GM12878 (cell line): Measurements from ENCODE around the gene ABCC1. TPM values are rescaled to one million over a fixed set of nuclear protein-coding genes. Genes with fewer than 3 reads are reported as not detected.

Source experiments
- ATAC-seq: fragments of 200-7000 bp; cut with Tn5 transposase; 3 replicates; pipeline ENCODE4 v1.9.1; 2020; ENCODE audit warnings: mild to moderate bottlenecking, moderate library complexity
- BruUV-seq: library from RNA; stranded (reverse); fragments of 400-500 nt; replicated peaks from 2 replicates; lab custom pipeline; 2021; lab: Mats Ljungman, UMichigan
- CTCF ChIA-PET: fragments of 300-600 bp; sonication (Branson Sonifier 250); formaldehyde crosslinking; extraction: SDS; loops from one replicate; lab custom pipeline; 2021; ENCODE audit warnings: inconsistent platforms; lab: Yijun Ruan, JAX
- POLR2A ChIA-PET: fragments of 350-600 bp; formaldehyde crosslinking; extraction: SDS; loops from one replicate; lab custom pipeline; 2021; ENCODE audit warnings: inconsistent platforms; lab: Charles Lee
- RAD21 ChIA-PET: fragments of 300-600 bp; sonication (Branson Sonifier 250); formaldehyde crosslinking; loops from one replicate; lab custom pipeline; 2023; ENCODE audit warnings: antibody characterized with exemption; ENCODE audit not compliant: unreplicated experiment; lab: Charles Lee
- SMC1A ChIA-PET: fragments of 300-600 bp; sonication (Branson Sonifier 250); formaldehyde crosslinking; loops from one replicate; lab custom pipeline; 2023; ENCODE audit not compliant: unreplicated experiment, uncharacterized antibody; lab: Charles Lee
- DNase-seq: peaks from one replicate; pipeline ENCODE4 v3.0.0-alpha.2; 2011; ENCODE audit warnings: low read depth, low spot score
- FAIRE-seq: peaks from 3 replicates; lab custom pipeline; 2011; peaks lifted over from hg19 to GRCh38; lab: Jason Lieb, UNC
- H2AFZ ChIP-seq: 2 replicates; pipeline ENCODE4 v1.6.0; 2011; ENCODE audit warnings: low read depth, low read length, control low read depth; ENCODE audit not compliant: control insufficient read depth
- H3K27ac ChIP-seq: 2 replicates; pipeline ENCODE4 v1.5.1; 2011; ENCODE audit warnings: control low read depth; ENCODE audit not compliant: control insufficient read depth, insufficient read depth
- H3K27me3 ChIP-seq, 2 experiments: replicated peaks in 1 of 2; 2 replicates each; pipeline versions ENCODE4 v1.6.0 to v1.6.1; 2011; ENCODE audit warnings: low read length in 1 of 2; ENCODE audit not compliant: control insufficient read depth in 2 of 2, insufficient read depth in 2 of 2
- H3K36me3 ChIP-seq, 2 experiments: 2 replicates each; pipeline ENCODE4 v1.5.1; 2011; ENCODE audit warnings: low read length in 1 of 2; ENCODE audit not compliant: control insufficient read depth in 2 of 2, insufficient read depth in 2 of 2
- H3K4me1 ChIP-seq: 2 replicates; pipeline ENCODE4 v1.6.1; 2011; ENCODE audit warnings: mild to moderate bottlenecking, low read length, moderate library complexity, mixed read lengths; ENCODE audit not compliant: control insufficient read depth, insufficient read depth
- H3K4me2 ChIP-seq: 2 replicates; pipeline ENCODE4 v1.6.0; 2011; ENCODE audit warnings: control low read depth; ENCODE audit not compliant: control insufficient read depth, insufficient read depth
- H3K4me3 ChIP-seq: fragments of 200-600 bp; sonication (generic); 2 replicates; pipeline ENCODE4 v1.5.1; 2016
- H3K79me2 ChIP-seq: 2 replicates; pipeline ENCODE4 v1.6.0; 2011; ENCODE audit warnings: low read length; ENCODE audit not compliant: control insufficient read depth, insufficient read depth
- H3K9ac ChIP-seq: 2 replicates; pipeline ENCODE4 v1.8.0; 2011; ENCODE audit warnings: low read length, control low read depth, mixed read lengths; ENCODE audit not compliant: control insufficient read depth, insufficient read depth
- H3K9me3 ChIP-seq: replicated peaks from 3 replicates; pipeline ENCODE4 v1.5.1; 2011; ENCODE audit warnings: mild to moderate bottlenecking, low read length; ENCODE audit not compliant: control insufficient read depth, insufficient read depth
- H4K20me1 ChIP-seq: 2 replicates; pipeline ENCODE4 v1.6.0; 2011; ENCODE audit not compliant: control insufficient read depth, insufficient read depth
- CHD2 ChIP-seq: IDR thresholded peaks from 2 replicates; pipeline ENCODE4 v1.6.1; 2011; ENCODE audit warnings: low read depth, low read length, improper control_type of control experiment, borderline replicate concordance
- EGR1 ChIP-seq, 2 experiments: IDR thresholded peaks; 1 replicate in 1 of 2; 2 replicates in 1 of 2; pipeline ENCODE4 v1.6.1; 2011 to 2012; ENCODE audit warnings: low read depth in 2 of 2, low read length in 2 of 2, borderline replicate concordance in 1 of 2, mild to moderate bottlenecking in 1 of 2, moderate library complexity in 1 of 2
- ELK1 ChIP-seq: IDR thresholded peaks from 2 replicates; pipeline ENCODE4 v1.6.1; 2012; ENCODE audit warnings: low read depth, low read length, improper control_type of control experiment
- EP300 ChIP-seq, 2 experiments: fragments of 150-350 bp in 1 of 2; IDR thresholded peaks; 2 replicates each; pipeline ENCODE4 v1.6.1; 2011 to 2012; ENCODE audit warnings: low read depth in 2 of 2, low read length in 2 of 2, borderline replicate concordance in 1 of 2, improper control_type of control experiment in 1 of 2, inconsistent platforms in 1 of 2; ENCODE audit not compliant: control insufficient read depth in 1 of 2
- ESRRA ChIP-seq: IDR thresholded peaks from 2 replicates; pipeline ENCODE4 v1.6.1; 2012; ENCODE audit warnings: mild to moderate bottlenecking, low read length, improper control_type of control experiment
- GABPA ChIP-seq: IDR thresholded peaks from 2 replicates; pipeline ENCODE4 v1.6.1; 2014; ENCODE audit warnings: antibody characterized with exemption, low read depth, mild to moderate bottlenecking, inconsistent platforms
- IRF3 ChIP-seq: fragments of 450-650 bp; IDR thresholded peaks from 2 replicates; pipeline ENCODE4 v1.6.1; 2014; ENCODE audit warnings: mild to moderate bottlenecking
- IRF4 ChIP-seq: IDR thresholded peaks from 2 replicates; pipeline ENCODE4 v1.6.1; 2011; ENCODE audit warnings: low read depth, low read length
- NRF1 ChIP-seq: conservative IDR thresholded peaks from 2 replicates; pipeline ENCODE4 v1.6.1; 2011; ENCODE audit warnings: mild to moderate bottlenecking, low read depth, low read length, improper control_type of control experiment
- PRDM15 ChIP-seq: fragments of 450-650 bp; formaldehyde crosslinking; IDR thresholded peaks from 2 replicates; pipeline ENCODE4 v1.4.0; 2020; ENCODE audit warnings: mild to moderate bottlenecking, moderate library complexity
- RELA ChIP-seq: fragments of 450-650 bp; IDR thresholded peaks from 2 replicates; pipeline ENCODE4 v1.8.0; 2014; ENCODE audit warnings: borderline replicate concordance; ENCODE audit not compliant: partially characterized antibody
- RFX5 ChIP-seq: IDR thresholded peaks from 2 replicates; pipeline ENCODE4 v1.6.1; 2011; ENCODE audit warnings: low read depth, low read length, improper control_type of control experiment
- RUNX3 ChIP-seq: IDR thresholded peaks from 2 replicates; pipeline ENCODE4 v1.6.1; 2012; ENCODE audit warnings: low read length, inconsistent platforms
- SPI1 ChIP-seq: IDR thresholded peaks from 2 replicates; pipeline ENCODE4 v1.6.1; 2011; ENCODE audit warnings: low read depth, mild to moderate bottlenecking, low read length, moderate library complexity, borderline replicate concordance; ENCODE audit not compliant: insufficient read depth
- STAT1 ChIP-seq: fragments of 450-650 bp; conservative IDR thresholded peaks from 2 replicates; pipeline ENCODE4 v1.6.1; 2014; ENCODE audit warnings: antibody characterized with exemption, mild to moderate bottlenecking
- TCF3 ChIP-seq: IDR thresholded peaks from 2 replicates; pipeline ENCODE4 v1.6.1; 2012; ENCODE audit warnings: low read depth, mild to moderate bottlenecking, low read length, borderline replicate concordance; ENCODE audit not compliant: insufficient read depth
- YY1 ChIP-seq: IDR thresholded peaks from 2 replicates; pipeline ENCODE4 v1.6.1; 2011; ENCODE audit warnings: low read depth, mild to moderate bottlenecking, low read length
- WGBS: methylation state at CpG from one replicate; pipeline ENCODE4 v1.1.6; 2016; ENCODE audit warnings: low lambda C conversion rate; ENCODE audit not compliant: insufficient replicate concordance, insufficient coverage; ENCODE audit errors: missing lambda C conversion rate; 5-methylcytosine and 5-hydroxymethylcytosine counted together
- in situ Hi-C: fragments of 300-500 bp; cut with MboI; formaldehyde crosslinking; loops from 9 replicates; pipeline ENCODE4 v1.14.3; 2018; ENCODE audit warnings: mixed read lengths
- intact Hi-C: fragments of 100-400 bp; cut with micrococcal nuclease; formaldehyde crosslinking; loops from one replicate; pipeline ENCODE4 v1.14.2; 2022; ENCODE audit not compliant: unreplicated experiment
- polyA plus RNA-seq, 11 experiments: library from polyadenylated mRNA; depleted of rRNA in 4 of 11; unstranded in 6 of 11; stranded (reverse) in 5 of 11; fragments of >200 nt; fragmentation: Nextera tagmentation in 4 of 11; fragmentation: Illumina TruSeq in 1 of 11; extraction: Ambion mirVana in 4 of 11; extraction: Trizol in 1 of 11; gene quantifications; 1 replicate in 1 of 11; 2 replicates in 10 of 11; pipeline versions ENCODE4 v1.2.1 to v1.2.3, GENCODE V29; 2011 to 2016; ENCODE audit warnings: inconsistent platforms in 2 of 11, missing spikeins in 2 of 11, low read depth in 1 of 11
- total RNA-seq, 4 experiments: library from RNA; depleted of rRNA in 3 of 4; stranded (reverse); fragments of >200 nt in 3 of 4; fragmentation: Illumina TruSeq in 1 of 4; extraction: Trizol in 1 of 4; gene quantifications; 2 replicates each; pipeline versions ENCODE4 v1.2.1 to v1.2.3, GENCODE V29; 2013 to 2021

Gene ABCC1
- total and polyA plus RNA-seq, 10 of the 15 experiments (the other 5 are each of a cell fraction or from before 2014, with no cell fraction given): 3.2 to 44.6 (median 14.5) TPM

GRCh38 chr16:15973421-15973820 lies 24.0 kb downstream of the ABCC1 start:
- ChIA-PET CTCF (no interaction called here), RAD21 (interaction anchor here (1.1 kb wide), 1 partner anchor 15 kb away, joined by 3 read pairs; no protein-coding TSS in a partner anchor), POLR2A (interaction anchor here (0.5 kb wide), 1 partner anchor 15 kb away, joined by 4 read pairs; no protein-coding TSS in a partner anchor), SMC1A (interaction anchor here (1.8 kb wide), 1 partner anchor 14 kb away, joined by 3 read pairs; no protein-coding TSS in a partner anchor)
- BruUV-seq: no TSS peak
- no peak overlapping the region for H3K4me3 ChIP-seq
- TF ChIP-seq EGR1 (IDR thresholded peaks at IDR 0.05; ENCODE audit: borderline replicate concordance in 1 of 2, low read depth in 2 of 2, low read length in 2 of 2) (no peak), IRF3 (no peak), EP300 (IDR thresholded peaks at IDR 0.05; ENCODE audit: borderline replicate concordance in 1 of 2, control insufficient read depth in 1 of 2, low read depth in 2 of 2, low read length in 2 of 2) (no peak), NRF1 (no peak), IRF4 (no peak), PRDM15 (no peak), YY1 (no peak), RFX5 (no peak), ESRRA (no peak), SPI1 (no peak), TCF3 (no peak), RELA (no peak), STAT1 (no peak), CHD2 (no peak), ELK1 (no peak), GABPA (no peak), RUNX3 (no peak)
- no peaks in the 10 kb centered on the region for H3K27me3 ChIP-seq
- peaks cover 14 to 20% of the 10 kb centered on the region in 2 experiments for H3K36me3 ChIP-seq
- no peaks in the 10 kb centered on the region for H4K20me1 ChIP-seq
- H3K4me2 ChIP-seq: no peak overlapping the region
- no peaks in the 10 kb centered on the region for H3K4me1 ChIP-seq
- FAIRE-seq (no peak), ATAC-seq (no peak), DNase-seq (no peak)
- H3K79me2 ChIP-seq: peaks cover 64% of the 10 kb centered on the region
- H3K9ac ChIP-seq: no peak overlapping the region
- H3K27ac ChIP-seq: no peak overlapping the region
- intact Hi-C loops: no loop called here
- 96% methylated on average over 5 of the region's 5 CpGs for WGBS
- in situ Hi-C loops: no loop called here
- peaks cover 42% of the 10 kb centered on the region for H3K9me3 ChIP-seq
- no peak overlapping the region for H2AFZ ChIP-seq
